KBM-7 (cell line): Measurements from ENCODE around the gene KRT14.
"Not testable (repeated sequence)": the region's sequence is repeated elsewhere in the genome, so short reads cannot be mapped to it uniquely, and the experiment has no call there.

Source experiments
- DNase-seq: peaks from one replicate; pipeline ENCODE4 v3.0.0-alpha.2; 2015
- in situ Hi-C: fragments of 300-500 bp; cut with MboI; formaldehyde crosslinking; loops from 2 replicates; pipeline ENCODE4 v1.14.3; 2020; ENCODE audit warnings: low sequenced_read_pairs, low pct_unique_long_range_greater_than_20kb, mixed read lengths

Gene KRT14

DNA sequence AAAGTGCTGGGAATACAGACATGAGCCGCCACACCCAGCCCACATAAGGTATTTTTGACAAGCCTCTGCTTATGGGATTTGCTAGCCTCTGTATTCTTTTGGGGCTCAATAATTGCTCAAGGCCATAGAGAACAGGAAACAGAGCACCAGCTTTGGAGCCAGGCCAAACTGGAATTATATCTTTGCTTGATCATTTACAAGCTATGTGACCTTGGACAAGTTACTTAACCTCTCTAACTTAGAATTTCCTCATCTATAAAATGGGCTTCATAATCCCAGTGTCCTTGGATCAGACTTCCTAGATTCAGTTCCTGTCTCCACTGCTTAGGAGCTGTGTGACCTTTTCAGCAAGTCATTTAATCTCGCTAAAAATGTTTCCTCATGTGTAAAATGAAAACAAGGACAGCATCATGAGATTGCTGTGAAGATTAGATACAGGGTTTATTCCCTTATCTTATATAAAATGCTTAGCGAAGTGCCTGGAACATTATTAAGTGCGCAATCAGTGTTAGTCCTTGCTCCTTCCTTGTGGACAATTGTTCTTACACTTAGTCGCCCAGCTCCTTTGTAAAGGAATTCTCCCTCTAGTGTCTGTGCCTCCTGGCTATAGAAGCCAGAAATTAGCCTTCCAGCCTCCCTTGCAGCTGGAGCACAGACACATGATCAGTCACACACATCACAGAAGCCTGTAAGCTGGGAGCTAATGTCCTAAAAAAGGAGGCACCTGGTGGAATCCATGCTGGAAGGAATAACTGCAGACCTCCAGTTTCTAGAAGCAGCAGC lies 31.4 kb downstream of the KRT14 start:
- DNase-seq: no peak
- in situ Hi-C loops: no loop called here

DNA sequence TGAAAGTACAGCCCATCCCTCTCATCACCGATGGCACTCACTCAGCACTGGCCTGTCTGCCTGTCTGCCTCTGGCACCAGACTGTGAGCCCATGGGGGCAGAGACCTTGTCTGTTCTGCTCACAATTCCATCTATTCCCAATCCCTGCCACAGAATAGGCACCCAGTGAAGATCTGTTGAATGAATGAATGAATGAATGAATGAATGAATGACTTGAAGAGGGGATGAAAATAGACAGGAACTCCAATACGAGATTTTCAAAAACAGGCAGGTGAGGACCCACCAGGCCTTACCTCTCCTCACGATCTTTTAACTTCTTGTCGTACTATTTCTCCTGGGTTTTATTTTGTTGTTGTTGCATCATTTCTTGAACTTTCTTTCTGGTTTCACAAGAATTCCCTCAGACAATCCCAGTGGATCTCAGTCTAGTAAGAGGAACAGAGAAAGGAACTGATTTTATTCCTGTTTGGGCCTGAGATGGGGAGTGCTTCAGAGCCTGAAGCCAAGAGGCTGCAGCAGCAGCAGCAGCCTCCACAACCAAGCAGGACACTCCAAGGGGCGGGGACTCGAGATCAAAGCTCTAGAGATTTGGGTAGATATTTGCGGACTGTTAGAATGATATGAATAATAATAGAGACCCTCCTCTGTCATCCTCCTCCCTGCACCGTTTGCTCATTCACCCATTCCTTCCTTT lies 32.6 kb downstream of the KRT14 start:
- in situ Hi-C loops: no loop called here
- no peak for DNase-seq

- DNase-seq: no peak
- in situ Hi-C loops: no loop called here
Measured at GRCh38 chr17:41553176-41553575, 33.5 kb downstream of the KRT14 start.

DNA sequence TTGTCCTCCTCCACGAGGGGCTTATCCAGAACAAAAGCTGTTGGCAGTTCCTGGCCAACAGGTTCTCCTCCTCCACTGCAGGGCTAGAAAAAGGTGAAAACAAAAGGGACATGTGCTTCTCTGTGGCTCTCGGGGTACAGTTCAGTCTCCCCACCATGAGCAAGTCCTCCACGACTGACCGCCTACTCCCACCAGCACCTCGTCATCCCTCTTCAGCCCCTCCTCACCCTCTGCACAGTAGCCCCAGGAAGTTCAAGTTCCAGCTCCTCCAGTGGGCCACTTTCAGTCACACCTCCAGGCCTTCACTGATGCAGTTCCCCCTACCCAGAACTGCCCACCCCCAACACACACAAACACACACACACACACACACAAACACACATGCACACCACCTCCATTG lies 34.2 kb downstream of the KRT14 start:
- in situ Hi-C loops: no loop called here
- no peak for DNase-seq

- DNase-seq: no peak
- in situ Hi-C loops: no loop called here
Measured at GRCh38 chr17:41551365-41551764, 35.3 kb downstream of the KRT14 start.

DNA sequence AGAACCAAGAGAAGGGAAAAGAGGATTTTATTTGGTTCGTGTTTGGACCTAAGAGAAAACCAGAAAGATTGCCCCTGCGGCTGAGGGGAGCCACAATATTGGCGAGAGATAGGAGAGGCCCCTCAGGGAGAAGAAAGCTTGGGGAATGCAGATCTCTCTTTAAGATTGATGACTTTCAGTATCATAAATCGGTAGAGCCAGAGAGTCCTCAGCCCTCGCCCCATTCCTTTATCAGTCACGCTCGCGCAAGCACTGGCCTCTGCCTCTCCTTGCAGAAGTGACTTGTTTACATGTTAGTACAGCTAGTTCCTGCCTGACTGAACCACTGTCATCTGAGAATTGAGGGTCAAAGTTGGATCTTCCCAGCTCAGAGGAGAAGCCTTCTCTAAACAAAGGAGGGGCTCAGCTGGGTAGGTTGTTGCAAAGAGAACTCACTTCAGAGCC lies 37.1 kb downstream of the KRT14 start:
- DNase-seq: peak; percentile 9
- in situ Hi-C loops: no loop called here

DNA sequence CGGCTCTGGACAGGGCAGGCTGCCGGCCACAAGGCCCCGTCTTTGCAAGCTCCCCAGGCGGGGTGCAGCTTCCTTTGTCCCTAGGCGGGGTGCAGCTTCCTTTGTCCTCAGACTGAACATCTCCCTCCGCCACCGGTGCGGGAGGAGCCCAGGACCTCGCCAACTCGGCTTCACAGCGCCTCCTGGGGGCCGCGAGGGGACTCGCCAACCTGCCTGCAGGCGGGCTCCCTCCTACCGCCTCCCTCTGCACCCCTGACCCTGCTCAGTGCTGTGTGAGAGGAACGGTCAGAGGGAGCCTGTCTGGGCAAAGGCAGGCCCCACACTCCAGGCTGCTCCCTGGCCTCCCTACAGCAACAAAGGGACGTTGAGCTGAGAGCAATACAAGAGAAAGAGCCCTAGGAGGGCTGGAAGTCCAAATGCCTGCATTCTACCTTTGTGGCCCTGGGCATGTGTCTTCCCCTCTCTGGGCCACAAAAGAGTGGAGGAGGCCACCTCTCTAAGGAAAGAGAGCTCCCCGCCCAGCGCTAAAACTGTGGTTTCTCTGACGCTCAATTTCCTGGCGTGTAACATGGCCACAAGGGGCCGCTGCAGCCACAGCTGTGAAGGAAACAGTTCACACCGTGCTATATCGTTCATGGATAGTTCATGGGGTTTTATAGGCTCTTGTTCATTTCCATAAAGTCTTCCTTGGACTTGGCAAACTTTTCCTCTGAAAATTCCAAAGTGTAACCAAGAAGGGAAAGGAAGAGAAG lies 37.7 kb downstream of the KRT14 start:
- peak; percentile 77 for DNase-seq
- in situ Hi-C loops: no loop called here

DNA sequence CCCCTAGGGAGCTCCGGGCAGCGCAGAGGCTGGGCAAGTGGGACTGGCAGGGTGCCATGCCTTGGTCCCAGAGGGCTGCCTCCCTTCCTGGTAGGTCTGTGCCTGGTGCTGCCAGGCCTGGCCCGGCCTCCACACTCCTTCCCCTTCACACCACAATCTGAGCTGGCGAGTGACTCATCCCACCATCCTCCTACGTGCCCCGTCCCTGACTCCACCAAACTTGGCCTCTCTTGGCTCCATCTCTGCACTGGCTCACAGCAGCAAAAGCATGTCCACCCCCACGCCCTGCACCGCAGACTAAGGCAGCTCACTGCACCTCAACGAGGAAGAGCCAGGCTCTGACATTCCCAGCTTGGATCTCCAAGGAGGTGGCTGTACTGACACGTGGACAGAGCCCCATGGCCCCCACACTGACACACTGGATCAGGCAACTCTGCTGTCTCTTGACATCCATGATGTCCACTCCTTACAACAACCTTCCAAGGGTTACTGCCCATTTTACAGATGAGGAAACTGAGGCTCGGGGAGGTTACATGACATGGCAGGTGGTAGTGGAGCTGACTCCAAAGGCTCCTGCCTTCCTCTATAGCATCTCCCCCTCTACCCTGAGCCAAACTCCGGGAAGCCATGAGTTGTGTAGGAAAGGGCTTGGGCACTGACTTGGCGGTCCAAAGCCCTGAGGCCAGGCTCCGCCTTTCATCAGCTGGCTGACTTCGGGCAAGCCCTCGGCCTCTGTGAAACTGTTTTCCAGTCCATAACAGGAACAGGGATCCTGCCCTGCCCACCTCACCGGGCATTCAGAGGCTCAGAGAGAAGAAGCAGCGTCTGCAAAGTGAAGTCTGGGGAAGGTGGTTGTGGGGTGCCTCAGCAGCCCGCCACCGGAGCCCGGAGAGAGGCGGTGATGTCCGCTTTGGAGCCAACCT lies 38.5 kb downstream of the KRT14 start:
- peak; percentile 32 for DNase-seq
- in situ Hi-C loops: no loop called here

GRCh38 chr17:41547378-41547841 lies 39.3 kb downstream of the KRT14 start:
- DNase-seq: no peak
- in situ Hi-C loops: no loop called here

DNA sequence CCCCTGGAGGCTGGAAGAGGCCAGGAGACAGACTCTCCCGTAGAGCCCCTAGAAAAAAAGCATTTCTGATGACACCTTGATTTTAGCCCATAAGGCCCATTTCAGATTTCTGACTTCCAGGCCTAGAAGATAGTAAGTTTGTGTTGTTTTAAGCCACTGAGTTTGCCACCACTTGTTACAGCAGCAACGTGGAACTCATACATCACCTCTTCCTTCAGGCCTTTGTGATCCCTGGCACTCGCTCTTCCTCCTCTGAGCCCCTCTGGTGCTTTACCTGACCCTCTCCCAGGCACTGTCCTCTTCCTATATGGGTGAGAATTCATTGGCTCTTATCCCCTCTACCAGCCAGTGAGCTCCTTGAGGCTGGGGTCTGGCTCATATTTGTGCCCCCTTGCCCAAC lies 39.9 kb downstream of the KRT14 start:
- DNase-seq: no peak
- in situ Hi-C loops: no loop called here

- in situ Hi-C loops: no loop called here
- no peak for DNase-seq
Measured at GRCh38 chr17:41545829-41546410, 40.8 kb downstream of the KRT14 start.

DNA sequence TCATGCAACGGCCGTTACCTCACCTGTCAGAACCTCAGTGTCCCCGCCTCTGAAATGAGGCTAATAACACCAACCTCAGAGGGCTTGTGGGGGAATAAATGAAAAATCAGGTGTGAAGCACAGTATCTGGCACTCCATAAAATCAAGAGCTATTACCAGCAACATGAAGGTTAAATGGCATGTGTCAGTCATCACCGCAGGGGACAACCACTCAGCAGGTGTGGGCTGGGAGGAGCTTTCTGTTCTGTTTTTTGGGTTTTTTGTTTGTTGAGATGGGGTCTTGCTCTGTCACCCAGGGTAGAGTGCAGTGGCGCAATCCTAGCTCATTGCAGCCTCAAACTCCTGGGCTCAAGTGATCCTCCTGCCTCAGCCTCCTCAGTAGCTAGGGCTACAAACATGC lies 41.8 kb downstream of the KRT14 start:
- in situ Hi-C loops: no loop called here

DNA sequence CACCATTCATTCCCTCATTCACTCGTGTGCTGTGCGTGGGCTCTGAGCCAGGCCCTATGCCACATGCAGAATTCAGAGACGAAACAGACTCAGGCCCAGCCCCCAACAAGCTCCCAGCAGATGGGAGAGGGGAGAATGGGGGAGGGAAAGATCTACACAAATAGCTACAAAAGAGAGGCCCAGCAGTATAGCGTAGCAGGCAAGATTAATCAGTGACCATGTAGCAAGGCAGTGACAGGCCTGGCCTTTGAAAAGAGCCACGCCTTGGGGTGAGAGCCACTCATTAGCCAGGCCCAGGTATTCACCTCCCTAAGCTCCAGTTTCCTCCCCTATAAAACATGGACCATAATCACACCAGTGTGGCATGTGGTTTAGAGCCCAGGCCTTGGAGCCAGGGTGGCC lies 42.2 kb downstream of the KRT14 start:
- in situ Hi-C loops: no loop called here
- no peak for DNase-seq

More for the DNA sequence above, 41.8 kb downstream of the KRT14 start:
- no peak for DNase-seq

DNA sequence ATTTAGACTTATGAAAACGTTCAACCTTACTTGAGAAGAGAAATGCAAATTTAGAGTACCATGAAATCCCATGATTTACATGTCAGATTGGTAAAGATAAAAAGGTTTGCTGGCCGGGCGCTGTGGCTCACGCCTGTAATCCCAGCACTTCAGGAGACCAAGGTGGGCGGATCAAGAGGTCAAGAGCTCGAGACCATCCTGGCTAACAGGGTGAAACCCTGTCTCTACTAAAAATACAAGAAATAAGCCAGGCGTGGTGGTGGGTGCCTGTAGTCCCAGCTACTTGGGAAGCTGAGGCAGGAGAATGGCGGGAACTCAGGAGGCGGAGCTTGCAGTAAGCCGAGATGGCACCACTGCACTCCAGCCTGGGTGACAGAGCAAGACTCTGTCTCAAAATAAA lies 43.9 kb downstream of the KRT14 start:
- in situ Hi-C loops, DNase-seq: not testable (repeated sequence)

DNA sequence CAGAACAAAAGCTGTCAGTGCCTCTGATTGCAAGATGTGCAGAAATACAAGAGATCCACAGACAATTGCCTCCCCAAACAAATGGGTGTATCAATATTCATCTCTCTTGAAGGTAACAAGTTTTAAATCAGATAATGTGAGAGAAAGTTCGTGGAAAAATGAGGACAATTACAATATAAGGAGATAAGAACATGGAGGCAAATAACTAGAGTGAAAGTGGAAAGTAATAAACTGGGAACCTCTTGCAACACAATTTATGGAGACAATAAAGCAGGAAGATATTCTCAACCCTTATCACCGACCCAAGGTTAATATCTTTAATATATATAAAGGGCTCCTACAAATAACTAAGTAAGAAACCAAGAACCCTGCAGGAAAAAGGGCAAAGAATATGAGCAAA lies 44.3 kb downstream of the KRT14 start:
- DNase-seq: no peak
- in situ Hi-C loops: no loop called here

- DNase-seq: no peak
- in situ Hi-C loops: no loop called here
Measured at GRCh38 chr17:41540921-41541625, 45.6 kb downstream of the KRT14 start.

GRCh38 chr17:41539979-41540701 lies 46.6 kb downstream of the KRT14 start:
- in situ Hi-C loops: no loop called here
- DNase-seq: no peak
